Measurements from ENCODE around the gene NPTX1.

GRCh38 chr17:80428363-80428762 is 48.0 kb downstream of the NPTX1 start:
- no peak for TF ChIP-seq POLR2A (IDR thresholded peaks at IDR 0.05)
- no peak for TF ChIP-seq POLR2AphosphoS5 (IDR thresholded peaks at IDR 0.05)
- TF ChIP-seq EP300 (IDR thresholded peaks at IDR 0.05) = no peak
